HG03457 (cell line): ENCODE data around the gene ZNF264.
"Not testable (repeated sequence)": the region's sequence is repeated elsewhere in the genome, so short reads cannot be mapped to it uniquely, and the experiment has no call there.

Experiments used
- ATAC-seq: cut with Tn5 transposase; IDR thresholded peaks from one replicate; pipeline ENCODE4 v1.9.1; 2021; ENCODE audit warnings: moderate number of reproducible peaks; ENCODE audit not compliant: unreplicated experiment

ZNF264 gene

DNA sequence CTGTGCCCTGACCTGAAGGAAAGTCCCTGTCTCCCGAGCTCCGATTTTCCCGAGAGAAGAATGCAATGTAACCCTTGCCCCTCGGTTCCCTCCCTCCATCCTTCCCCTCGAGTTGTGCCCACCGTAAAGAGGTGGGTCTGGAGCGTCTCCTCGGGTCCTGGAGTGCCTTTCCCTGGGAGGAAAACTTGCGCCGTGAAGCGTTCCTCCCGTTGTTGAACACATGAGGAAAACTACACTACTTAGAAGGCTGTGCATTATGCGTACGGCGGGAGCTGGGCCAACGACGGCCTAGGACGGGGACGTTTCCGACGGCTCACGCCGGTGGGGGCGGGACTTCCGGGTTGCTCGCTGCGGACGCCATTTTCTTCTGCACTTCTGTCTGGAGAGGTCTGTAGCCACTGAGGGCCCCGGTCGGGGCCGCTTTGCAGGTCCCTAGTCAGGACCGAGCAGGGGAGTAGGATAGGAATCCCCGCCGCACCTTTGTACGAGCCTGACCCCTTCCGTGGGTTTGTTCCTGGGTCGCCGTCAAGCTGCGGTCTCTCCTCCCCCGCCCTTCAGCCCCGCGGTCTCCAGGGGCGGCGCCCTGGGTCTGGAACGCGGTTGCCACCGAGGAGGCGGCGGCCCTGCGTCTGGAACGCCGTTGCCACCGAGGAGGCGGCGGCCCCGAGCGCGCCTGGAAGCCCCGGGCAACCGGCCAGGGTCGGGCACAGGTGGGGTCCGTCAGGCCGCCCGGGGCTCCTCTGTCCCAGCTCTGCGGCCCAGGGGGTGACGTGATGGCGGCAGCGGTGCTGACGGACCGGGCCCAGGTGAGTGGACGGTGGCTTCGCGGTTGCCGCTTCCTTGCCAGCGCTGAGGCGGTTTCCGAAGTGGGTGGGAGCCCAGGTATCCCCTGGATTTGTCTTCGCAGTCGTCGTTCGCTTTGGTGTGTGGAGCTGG is at the start of gene ZNF264:
ZNF264 (plus strand) TSS at position 360 of the 936 bp plus-strand sequence; CDS start at position 774, 414 bp downstream.
- peak; percentile 87 for ATAC-seq

DNA sequence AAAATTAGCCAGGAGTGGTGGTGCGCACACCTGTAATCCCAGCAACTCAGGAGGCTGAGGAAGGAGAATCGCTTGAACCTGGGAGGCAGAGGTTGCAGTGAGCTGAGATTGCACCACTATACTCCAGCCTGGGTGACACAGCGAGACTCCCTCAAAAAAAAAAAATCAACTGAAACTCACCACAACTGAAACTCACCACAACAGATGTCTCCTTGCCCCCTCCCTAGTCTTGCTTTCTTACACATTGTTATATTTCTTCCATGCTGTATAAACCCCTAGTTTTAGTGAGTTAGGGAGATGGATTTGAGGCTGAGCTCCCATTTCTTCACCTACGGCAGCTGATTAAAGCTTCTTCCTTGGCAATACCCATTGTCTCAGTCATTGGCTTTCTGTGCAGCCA is 49.6 kb upstream of the ZNF264 start:
- ATAC-seq = no peak

DNA sequence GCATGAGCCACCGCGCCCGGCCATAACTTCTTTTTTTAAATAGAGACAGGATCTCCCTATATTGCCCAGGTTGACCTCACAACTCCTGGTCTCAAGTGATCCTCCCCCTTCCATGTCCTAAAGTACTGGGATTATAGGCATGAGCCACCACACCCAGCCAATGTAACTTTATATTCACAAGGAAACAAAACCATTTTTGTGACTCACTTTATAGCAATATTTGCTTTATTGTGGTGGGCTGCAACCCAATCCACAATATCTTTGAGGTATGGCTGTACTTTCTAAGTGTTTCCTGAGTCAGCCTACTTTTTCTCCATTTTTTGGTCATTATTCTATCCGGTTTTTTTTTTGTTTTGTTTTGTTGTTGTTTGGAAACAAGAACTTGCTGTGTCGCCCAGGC is 38.4 kb upstream of the ZNF264 start:
- no peak for ATAC-seq

DNA sequence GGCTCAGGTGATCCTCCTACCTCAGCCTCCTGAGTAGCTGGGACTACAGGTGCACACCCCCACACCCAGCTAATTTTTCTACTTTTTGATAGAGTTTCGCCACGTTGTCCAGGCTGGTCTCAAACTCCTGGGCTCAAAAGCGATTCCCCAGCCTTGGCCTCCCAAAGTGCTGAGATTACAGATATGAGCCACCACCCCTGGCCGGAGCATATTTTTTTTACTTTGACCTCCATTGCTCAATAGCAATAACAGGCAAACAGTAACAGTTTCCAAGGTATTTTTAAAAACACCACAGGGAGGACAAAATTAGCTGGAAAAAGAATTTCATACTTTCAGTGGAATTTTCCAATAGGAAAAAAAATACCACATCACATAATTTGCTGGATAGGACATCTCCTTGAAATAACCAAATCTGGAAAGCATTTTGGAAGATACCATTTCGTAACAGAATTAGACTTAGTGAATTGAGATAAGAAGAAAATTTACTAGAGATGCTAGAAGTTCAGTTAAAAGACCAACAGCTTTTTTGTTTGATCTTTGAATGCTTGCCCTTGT is 29.2 kb upstream of the ZNF264 start:
- no peak for ATAC-seq

DNA sequence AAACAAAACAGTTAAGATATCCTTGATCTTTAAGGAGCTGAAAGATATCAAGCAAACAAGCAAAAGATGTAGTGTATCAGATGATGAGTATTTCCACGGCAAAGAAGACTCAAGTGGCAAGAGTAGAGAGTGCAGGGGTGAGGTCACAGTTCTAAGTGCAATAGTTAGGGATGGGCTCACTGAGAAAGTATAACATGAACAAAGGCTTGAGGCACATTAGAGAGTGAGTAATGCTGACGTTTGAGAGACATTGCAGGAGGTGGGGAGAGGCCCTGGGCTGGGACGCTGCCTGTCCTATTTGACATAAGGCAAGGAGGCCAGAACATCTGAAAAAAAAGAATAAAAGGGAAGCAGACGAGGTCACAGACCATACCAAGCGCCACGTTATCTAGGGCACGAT is 25.5 kb upstream of the ZNF264 start:
- ATAC-seq = no peak

DNA sequence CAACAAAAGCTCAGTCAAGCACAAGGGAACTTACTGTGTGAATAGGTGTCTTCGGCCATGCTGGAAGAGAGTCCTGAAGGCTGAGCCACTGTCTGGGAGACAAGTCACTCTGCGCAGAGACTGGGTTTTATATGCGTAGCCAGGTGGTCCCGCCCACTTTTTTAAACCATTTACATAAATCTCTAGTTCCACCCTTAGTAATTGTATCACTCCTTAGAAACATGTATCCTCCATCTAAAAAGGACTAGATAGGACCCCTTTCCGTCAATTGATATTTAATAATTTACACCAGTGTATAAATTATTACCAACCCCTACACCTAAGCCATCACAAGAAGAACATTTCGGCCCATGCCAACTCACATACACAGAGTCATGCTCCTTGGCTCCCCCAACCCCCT is 23.9 kb upstream of the ZNF264 start, which contains the start of gene DUXA:
DUXA (minus strand) TSS at position 101 of the 400 bp plus-strand sequence; CDS start at position 59, 42 bp downstream.
- ATAC-seq = no peak

DNA sequence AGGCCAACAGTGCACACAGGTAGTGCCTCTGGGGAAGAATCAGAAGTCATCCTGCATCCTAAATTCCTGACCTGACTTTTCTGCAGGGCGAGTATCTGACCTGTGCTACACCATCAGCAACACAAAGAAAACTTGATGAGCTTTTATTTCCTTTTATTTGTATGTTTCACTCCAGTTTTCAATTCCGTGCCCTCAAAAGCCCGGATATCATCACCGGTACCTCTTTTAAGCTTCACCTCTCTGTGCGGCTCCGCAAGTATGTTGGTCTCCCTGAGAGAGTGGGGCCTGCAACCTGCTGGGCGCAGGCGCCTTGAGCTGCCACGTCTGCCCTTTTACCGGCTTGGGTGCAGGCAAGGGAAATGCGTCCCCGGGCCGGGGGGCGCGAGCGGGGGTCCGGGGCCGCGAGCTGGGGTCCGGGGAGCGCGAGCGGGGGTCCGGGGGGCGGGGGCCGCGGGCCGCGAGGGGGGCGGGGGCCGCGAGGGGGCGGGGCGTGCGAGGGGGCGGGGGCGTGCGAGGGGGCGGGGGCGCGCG is 19.7 kb upstream of the ZNF264 start:
- ATAC-seq = no peak

DNA sequence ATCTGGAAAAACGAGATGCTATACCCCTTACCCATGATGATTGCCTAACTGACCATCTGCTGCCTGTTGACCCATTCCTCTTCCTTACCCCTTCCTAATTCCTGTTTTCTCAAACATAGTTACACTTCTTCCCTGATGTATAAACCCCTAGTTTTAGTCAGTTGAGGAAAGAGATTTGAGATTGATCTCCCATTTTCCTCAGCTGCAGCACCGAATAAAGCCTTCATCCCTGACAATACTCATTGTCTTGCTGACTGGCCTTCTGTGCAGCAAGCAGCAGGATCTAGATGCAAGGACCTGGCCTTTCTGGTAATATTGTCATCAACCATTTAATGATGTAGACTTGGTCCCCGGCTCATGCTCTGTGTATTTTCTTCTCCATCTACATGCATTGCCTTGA is 999 bp upstream of the ZNF264 start:
- no peak for ATAC-seq

DNA sequence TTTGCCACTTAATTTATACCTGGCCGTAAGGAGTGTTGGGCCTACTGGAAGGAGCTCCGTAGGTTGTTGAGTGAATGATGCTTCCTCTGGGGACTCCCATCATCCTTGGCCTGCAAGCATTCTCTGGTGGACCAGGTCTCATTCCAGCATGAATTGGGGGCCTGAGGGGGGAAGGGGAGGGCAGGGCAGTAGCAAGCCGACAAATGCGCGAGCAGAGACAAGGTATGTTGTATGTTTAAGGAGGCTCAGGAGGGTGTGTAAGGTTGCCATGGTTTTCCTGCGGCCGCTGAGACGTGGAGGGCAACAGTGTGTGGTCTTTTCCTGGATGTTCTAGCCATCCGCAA is 749 bp downstream of the ZNF264 start:
- no peak for ATAC-seq

DNA sequence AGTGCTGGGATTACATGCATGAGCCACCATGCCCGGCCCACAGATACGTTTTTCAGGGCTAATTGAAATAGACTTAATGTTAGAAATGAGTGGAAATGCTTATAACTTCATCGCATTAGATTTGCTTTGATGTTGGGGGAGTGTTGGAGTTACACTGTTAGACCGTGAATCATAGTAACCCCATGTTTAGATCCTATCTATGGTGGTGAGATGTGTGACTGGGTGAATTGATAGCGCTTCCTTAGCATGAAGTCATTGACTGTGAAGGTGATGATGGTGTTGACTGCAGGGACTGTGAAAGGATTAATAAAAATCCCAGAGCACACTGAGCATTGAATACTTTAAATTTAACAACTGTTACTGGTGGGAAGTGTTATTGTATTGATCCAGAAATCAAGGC is 1.7 kb downstream of the ZNF264 start:
- no peak for ATAC-seq

DNA sequence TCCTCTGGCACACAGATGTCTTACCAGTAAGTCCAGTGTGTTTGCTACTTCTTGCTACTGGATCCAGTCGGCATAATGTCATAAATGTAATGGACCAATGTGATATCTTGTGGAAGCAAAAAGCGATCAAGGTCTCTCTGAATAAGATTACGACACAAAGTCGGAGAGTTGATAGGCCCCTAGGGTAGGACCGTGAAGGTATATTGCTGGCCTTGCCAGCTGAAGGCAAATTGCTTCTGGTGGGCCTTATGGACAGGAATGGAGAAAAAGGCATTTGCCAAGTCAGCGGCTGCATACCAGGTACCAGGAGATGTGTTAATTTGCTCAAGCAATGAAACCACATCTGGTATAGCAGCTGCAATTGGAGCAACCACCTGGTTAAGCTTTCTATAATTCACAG is 6.6 kb downstream of the ZNF264 start:
- not testable (repeated sequence) for ATAC-seq

DNA sequence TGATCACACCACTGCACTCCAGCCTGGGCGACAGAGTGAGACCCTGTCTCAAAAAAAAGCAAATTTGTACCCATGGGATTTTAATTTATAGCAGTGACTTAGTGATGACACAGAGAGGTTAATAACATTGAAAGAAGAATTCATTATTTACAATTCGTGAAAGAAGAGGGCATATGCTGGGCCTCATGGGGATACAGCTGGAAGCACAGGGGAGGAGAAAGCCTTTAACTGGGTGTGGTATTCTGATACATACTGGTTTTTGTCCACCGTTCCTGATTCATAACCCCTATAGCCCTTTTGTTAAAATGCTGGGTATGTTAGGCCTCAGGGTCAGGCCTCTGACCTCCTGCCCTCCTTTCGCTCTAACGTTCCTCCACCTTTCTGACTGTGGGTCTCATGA is 10.9 kb downstream of the ZNF264 start:
- no peak for ATAC-seq

DNA sequence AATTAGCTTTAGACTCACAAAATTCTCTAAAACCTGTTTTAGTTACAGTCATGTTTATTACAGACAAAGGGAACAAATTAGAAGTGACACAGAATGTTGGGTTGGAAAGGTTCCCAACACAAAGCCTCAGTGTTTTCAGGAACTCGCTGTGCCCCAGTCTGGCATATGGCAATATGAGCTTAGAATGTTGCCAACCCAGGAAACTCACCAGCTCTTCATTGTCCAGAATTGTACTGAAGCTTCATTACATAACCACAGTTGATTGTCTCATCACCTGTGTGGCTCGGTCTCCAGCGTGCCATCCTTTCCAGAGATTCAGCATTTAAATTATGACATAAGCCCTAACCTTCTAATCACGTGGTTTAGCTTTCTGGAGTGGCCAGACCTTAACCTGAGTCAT is 19.1 kb downstream of the ZNF264 start:
- no peak for ATAC-seq

DNA sequence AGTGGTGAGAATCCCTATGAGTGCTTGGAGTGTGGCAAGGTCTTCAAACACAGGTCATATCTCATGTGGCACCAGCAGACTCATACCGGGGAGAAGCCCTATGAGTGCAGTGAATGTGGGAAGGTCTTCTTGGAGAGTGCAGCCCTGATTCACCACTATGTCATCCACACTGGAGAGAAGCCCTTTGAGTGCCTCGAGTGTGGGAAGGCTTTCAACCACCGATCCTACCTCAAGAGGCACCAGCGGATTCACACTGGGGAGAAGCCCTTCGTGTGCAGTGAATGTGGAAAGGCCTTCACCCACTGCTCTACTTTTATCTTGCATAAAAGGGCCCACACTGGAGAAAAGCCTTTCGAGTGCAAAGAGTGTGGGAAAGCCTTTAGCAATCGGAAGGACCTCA is 20.8 kb downstream of the ZNF264 start:
- no peak for ATAC-seq

DNA sequence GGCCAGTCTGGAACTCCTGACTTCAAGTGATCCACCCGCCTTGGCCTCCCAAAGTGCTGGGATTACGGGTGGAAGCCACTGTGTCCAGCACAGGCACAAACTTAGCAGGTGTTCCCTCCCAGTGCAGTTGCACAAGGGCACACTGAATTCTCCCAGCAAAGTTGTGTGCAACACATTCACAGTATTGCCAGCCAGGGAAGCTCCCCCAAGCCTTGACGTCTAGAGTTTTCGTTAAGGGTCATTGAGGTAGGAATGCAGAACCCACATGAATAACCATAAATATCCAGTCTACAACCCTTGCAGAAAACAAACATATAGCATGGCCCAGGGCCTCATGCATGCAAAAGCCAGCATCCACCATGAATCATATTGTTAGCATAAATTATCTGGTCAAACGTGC is 36.2 kb downstream of the ZNF264 start:
- no peak for ATAC-seq

DNA sequence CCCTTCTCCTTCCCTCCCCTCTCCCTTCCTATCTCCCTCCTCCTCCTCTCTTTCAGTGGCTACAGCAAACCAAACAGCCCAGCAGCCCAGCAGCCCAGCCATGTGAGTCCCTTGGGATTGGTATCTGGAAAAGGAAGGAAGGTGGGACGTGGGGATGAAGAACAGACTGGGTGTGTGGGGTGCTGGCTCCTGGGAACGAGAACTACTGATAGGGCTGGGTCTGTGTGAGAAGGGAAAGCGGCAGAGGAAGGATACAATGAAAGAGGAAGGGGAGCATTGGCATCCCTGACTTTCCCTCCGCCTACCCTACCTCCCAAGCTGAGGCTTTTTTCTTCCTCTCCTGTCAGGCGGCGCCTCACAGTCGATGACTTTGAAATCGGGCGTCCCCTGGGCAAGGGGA is 40.4 kb downstream of the ZNF264 start:
- no peak for ATAC-seq

DNA sequence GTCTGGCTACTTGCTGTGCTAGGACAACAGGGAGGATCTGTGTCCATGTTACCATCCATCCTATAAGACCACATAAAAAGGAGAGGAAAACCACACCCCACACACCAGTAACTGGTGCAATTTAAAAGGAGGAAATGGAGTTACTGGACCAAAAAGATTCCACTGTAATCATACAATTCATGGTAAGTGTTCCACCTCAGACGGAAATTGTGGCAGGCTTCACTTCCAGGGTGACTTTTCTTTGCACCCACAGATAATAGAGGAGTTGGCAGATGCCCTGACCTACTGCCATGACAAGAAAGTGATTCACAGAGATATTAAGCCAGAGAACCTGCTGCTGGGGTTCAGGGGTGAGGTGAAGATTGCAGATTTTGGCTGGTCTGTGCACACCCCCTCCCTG is 41.9 kb downstream of the ZNF264 start:
- ATAC-seq = no peak

DNA sequence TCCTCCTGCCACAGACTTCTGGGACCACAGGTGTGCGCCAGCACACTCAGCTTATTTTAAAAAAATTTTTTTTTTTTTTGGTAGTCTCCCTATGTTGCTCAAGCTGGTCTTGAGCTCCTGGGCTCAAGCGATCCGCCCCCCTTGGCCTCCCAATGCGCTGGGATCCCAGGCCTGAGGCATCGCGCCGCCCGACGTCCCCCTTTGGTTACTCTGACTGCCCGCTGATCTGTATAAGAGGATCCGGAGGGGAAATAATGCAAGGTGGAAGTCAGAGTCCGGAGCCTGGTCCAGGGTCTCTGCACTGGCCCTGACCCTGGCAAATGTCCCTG is 48.6 kb downstream of the ZNF264 start:
- no peak for ATAC-seq

DNA sequence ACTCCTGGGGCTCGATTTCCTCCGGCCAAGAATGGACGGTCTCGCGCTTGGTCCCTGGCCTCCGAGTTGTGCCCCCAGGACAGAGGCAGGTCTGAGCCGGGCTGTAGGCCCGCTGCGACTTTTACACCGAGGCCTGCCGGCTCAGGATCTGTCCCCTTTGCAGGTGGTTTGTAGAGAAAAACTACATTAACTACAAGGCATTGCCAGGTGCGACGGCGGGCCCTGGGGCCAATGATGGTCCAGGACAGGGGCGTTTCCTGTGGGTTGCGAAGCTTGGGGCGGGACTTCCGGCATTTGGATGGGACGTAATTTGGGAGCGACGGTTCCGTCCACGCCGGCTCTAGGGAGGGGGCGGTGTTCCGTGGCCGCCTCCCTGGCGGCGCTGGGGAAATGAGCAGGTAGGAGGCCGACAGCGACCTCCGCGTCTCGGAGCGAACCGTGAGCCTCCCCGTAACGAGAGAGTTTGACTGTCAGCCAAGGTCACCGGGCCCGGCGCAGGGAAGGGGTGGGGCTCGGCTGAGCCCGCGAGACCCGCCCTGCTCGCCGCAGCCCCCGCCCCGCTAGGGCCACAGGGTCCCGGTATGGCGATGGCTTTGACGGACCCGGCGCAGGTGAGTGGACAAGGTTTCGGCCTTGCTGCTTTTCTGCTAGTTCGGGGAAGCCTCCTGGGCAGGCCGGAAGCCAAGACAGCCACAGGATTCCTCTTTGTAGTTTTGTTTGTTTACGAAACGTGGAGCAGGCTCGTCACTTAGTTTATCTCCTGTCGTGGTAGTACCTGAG is 49.2 kb downstream of the ZNF264 start, which contains the start of gene ZNF805:
ZNF805 (plus strand) TSS at position 322 of the 780 bp plus-strand sequence; CDS start at position 582, 260 bp downstream.
- ATAC-seq = peak; percentile 89

DNA sequence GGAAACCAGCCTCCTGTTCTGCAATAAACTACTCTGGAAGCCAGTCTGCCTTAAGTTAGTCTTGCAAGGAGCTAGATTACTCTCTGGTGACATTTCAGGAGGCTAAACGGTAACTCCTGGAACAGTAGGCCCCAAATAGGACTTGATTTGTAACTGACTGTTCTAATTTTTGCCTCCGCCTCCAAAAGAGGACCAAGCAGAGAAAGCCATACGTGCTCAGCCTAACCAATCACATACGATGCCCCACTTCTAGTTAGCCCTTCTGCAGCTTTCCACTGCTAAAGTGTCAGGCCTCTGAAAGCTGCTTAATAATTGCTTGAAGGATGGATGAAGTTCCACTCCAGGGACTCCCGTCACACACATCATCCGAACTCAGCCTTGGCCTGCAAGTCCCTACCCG is 49.9 kb downstream of the ZNF264 start:
- no peak for ATAC-seq

DNA sequence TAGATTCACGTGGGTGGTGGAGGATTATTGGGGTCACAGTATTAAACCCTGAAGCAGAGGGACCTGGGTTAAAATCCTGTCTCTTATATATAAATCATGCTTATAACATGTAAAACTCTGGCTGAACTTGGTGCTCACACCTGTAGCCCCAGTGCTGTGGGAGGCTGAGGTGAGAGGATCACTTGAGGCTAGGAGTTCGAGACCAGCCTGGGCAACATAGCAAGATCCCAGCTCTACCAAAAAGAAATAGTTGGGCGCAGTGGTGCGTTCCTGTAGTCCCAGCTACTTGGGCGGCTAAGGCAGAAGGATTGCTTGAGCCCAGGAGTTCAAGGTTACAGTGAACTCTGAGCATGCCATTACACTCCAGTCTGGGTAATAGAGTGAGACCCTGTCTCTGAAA is 51.5 kb downstream of the ZNF264 start:
- ATAC-seq = no peak
